ENCODE data around the gene GXYLT2.

Gene GXYLT2

GRCh38 chr3:72938471-72939265 lies 50.8 kb downstream of the GXYLT2 start:
- FAIRE-seq, result peak; percentile 87

- no peak for FAIRE-seq
Observed at GRCh38 chr3:72941245-72941644, 53.4 kb downstream of the GXYLT2 start.

GRCh38 chr3:72942427-72942826 lies 54.6 kb downstream of the GXYLT2 start:
- FAIRE-seq, result no peak

GRCh38 chr3:72944696-72945095 lies 56.9 kb downstream of the GXYLT2 start:
- FAIRE-seq, result no peak

- FAIRE-seq, result no peak
Observed at GRCh38 chr3:72947715-72948490, 60.1 kb downstream of the GXYLT2 start.

- no peak for FAIRE-seq
Observed at GRCh38 chr3:72949016-72949415, 61.2 kb downstream of the GXYLT2 start.

- no peak for FAIRE-seq
Observed at GRCh38 chr3:72950372-72950771, 62.5 kb downstream of the GXYLT2 start.

GRCh38 chr3:72950801-72951200 lies 63.0 kb downstream of the GXYLT2 start:
- no peak for FAIRE-seq

GRCh38 chr3:72951259-72951722 lies 63.4 kb downstream of the GXYLT2 start:
- FAIRE-seq, result no peak

- FAIRE-seq, result no peak
Observed at GRCh38 chr3:72953325-72953956, 65.6 kb downstream of the GXYLT2 start.

GRCh38 chr3:72957297-72957696 lies 69.5 kb downstream of the GXYLT2 start:
- no peak for FAIRE-seq

- no peak for FAIRE-seq
Observed at GRCh38 chr3:72959336-72959735, 71.5 kb downstream of the GXYLT2 start.

GRCh38 chr3:72960812-72961518 lies 73.1 kb downstream of the GXYLT2 start:
- no peak for FAIRE-seq

GRCh38 chr3:72961752-72962151 lies 73.9 kb downstream of the GXYLT2 start:
- no peak for FAIRE-seq

GRCh38 chr3:72962317-72962716 lies 74.5 kb downstream of the GXYLT2 start:
- FAIRE-seq, result no peak

GRCh38 chr3:72964633-72965032 lies 76.8 kb downstream of the GXYLT2 start:
- no peak for FAIRE-seq

GRCh38 chr3:72968266-72968664 lies 80.4 kb downstream of the GXYLT2 start:
- no peak for FAIRE-seq

- FAIRE-seq, result no peak
Observed at GRCh38 chr3:72969766-72970165, 81.9 kb downstream of the GXYLT2 start.

- FAIRE-seq, result no peak
Observed at GRCh38 chr3:72970942-72971341, 83.1 kb downstream of the GXYLT2 start.

- no peak for FAIRE-seq
Observed at GRCh38 chr3:72972706-72973030, 84.8 kb downstream of the GXYLT2 start.

GRCh38 chr3:72973031-72973723 lies 85.3 kb downstream of the GXYLT2 start:
- FAIRE-seq, result no peak

GRCh38 chr3:72973786-72974185 lies 85.9 kb downstream of the GXYLT2 start:
- FAIRE-seq, result no peak

- FAIRE-seq, result no peak
Observed at GRCh38 chr3:72974956-72975355, 87.1 kb downstream of the GXYLT2 start.

Data from TTC549 (cell line).